Activated T-helper 1 cell treated with anti-CD3 and anti-CD28 coated beads, Interleukin-12 subunit alpha, Interleukin-12 subunit beta, Interleukin-2, Interleukin-4 antibody, amounts not matched to agents 30 ng/mL and 10 ng/mL and 1 ng/mL, durations not matched to agents 14 hours and 24 hours and 36 hours (primary cell): Measurements from ENCODE around the gene SLC22A4. TPM values are rescaled to one million over a fixed set of nuclear protein-coding genes. Genes with fewer than 3 reads are reported as not detected.

Experiments used
- DNase-seq: peaks from one replicate; pipeline ENCODE4 v3.0.0; 2021; ENCODE audit warnings: low spot score
- H3K27ac Mint-ChIP-seq: one replicate; pipeline ENCODE4 v1.8.0; 2021; ENCODE audit warnings: mild to moderate bottlenecking, mixed read lengths
- H3K27me3 Mint-ChIP-seq: one replicate; pipeline ENCODE4 v1.8.0; 2022; ENCODE audit warnings: mild to moderate bottlenecking, moderate library complexity, mixed read lengths; ENCODE audit not compliant: insufficient read depth
- H3K36me3 Mint-ChIP-seq: one replicate; pipeline ENCODE4 v1.8.0; 2021; ENCODE audit warnings: low read depth, mixed read lengths
- H3K4me1 Mint-ChIP-seq: one replicate; pipeline ENCODE4 v1.8.0; 2021; ENCODE audit warnings: low read depth, mixed read lengths
- H3K4me3 Mint-ChIP-seq: one replicate; pipeline ENCODE4 v1.8.0; 2021; ENCODE audit warnings: mild to moderate bottlenecking, moderate library complexity, mixed read lengths
- H3K9me3 Mint-ChIP-seq: one replicate; pipeline ENCODE4 v1.8.0; 2021; ENCODE audit warnings: mixed read lengths
- intact Hi-C: fragments of 100-400 bp; cut with micrococcal nuclease; formaldehyde crosslinking; loops from one replicate; pipeline ENCODE4 v1.15.1; 2024
- total RNA-seq: library from RNA; stranded (reverse); gene quantifications from 2 replicates; pipeline ENCODE4 v1.2.3, GENCODE V29; 2022

Gene SLC22A4
- total RNA-seq, 1 donor from 2014 or later = 1.6 TPM

GRCh38 chr5:132388244-132389050, 94.3 kb downstream of the SLC22A4 start:
- peaks cover 4% of the 10 kb centered on the region for H3K36me3 Mint-ChIP-seq
- no peaks in the 10 kb centered on the region for H3K27me3 Mint-ChIP-seq
- H3K27ac Mint-ChIP-seq = no peak overlapping the region
- intact Hi-C loops = loop anchor here (1.0 to 5.0 kb wide), 2 partner anchors 211 to 252 kb away; no protein-coding TSS in a partner anchor
- no peak for DNase-seq
- no peak overlapping the region for H3K4me3 Mint-ChIP-seq
- H3K4me1 Mint-ChIP-seq = peaks cover 77% of the 10 kb centered on the region
- no peaks in the 10 kb centered on the region for H3K9me3 Mint-ChIP-seq

- no peaks in the 10 kb centered on the region for H3K9me3 Mint-ChIP-seq
- peaks cover 4% of the 10 kb centered on the region for H3K36me3 Mint-ChIP-seq
- no peak overlapping the region for H3K4me3 Mint-ChIP-seq
- intact Hi-C loops = loop anchor here (5.0 kb wide), 1 partner anchor 212 kb away; no protein-coding TSS in a partner anchor
- no peaks in the 10 kb centered on the region for H3K27me3 Mint-ChIP-seq
- no peak for DNase-seq
- H3K27ac Mint-ChIP-seq = no peak overlapping the region
- H3K4me1 Mint-ChIP-seq = peaks cover 81% of the 10 kb centered on the region
Measured at GRCh38 chr5:132389051-132389331, 94.8 kb downstream of the SLC22A4 start.

- intact Hi-C loops = loop anchor here (5.0 kb wide), 1 partner anchor 212 kb away; no protein-coding TSS in a partner anchor
- DNase-seq = no peak
- no peak overlapping the region for H3K27ac Mint-ChIP-seq
- H3K4me3 Mint-ChIP-seq = no peak overlapping the region
- peaks cover 6% of the 10 kb centered on the region for H3K36me3 Mint-ChIP-seq
- no peaks in the 10 kb centered on the region for H3K27me3 Mint-ChIP-seq
- H3K9me3 Mint-ChIP-seq = no peaks in the 10 kb centered on the region
- H3K4me1 Mint-ChIP-seq = peaks cover 86% of the 10 kb centered on the region
Measured at GRCh38 chr5:132389585-132390286, 95.5 kb downstream of the SLC22A4 start.

- no peak overlapping the region for H3K4me3 Mint-ChIP-seq
- H3K4me1 Mint-ChIP-seq = peaks cover 87% of the 10 kb centered on the region
- H3K9me3 Mint-ChIP-seq = no peaks in the 10 kb centered on the region
- intact Hi-C loops = no loop called here
- H3K27me3 Mint-ChIP-seq = no peaks in the 10 kb centered on the region
- H3K27ac Mint-ChIP-seq = no peak overlapping the region
- peaks cover 11% of the 10 kb centered on the region for H3K36me3 Mint-ChIP-seq
- no peak for DNase-seq
Measured at GRCh38 chr5:132391247-132391646, 97.1 kb downstream of the SLC22A4 start.

- no peaks in the 10 kb centered on the region for H3K9me3 Mint-ChIP-seq
- peaks cover 11% of the 10 kb centered on the region for H3K36me3 Mint-ChIP-seq
- H3K4me3 Mint-ChIP-seq = no peak overlapping the region
- DNase-seq = no peak
- no peak overlapping the region for H3K27ac Mint-ChIP-seq
- no peaks in the 10 kb centered on the region for H3K27me3 Mint-ChIP-seq
- intact Hi-C loops = no loop called here
- peaks cover 87% of the 10 kb centered on the region for H3K4me1 Mint-ChIP-seq
Measured at GRCh38 chr5:132391870-132392269, 97.7 kb downstream of the SLC22A4 start.

GRCh38 chr5:132392411-132392810, 98.2 kb downstream of the SLC22A4 start:
- Mint-ChIP-seq H3K36me3 (peaks cover 11% of the 10 kb centered on the region), H3K27me3 (no peaks in the 10 kb centered on the region), H3K27ac (no peak overlapping the region), H3K4me3 (no peak overlapping the region), H3K4me1 (peaks cover 87% of the 10 kb centered on the region), H3K9me3 (no peaks in the 10 kb centered on the region)
- no peak for DNase-seq
- intact Hi-C loops = no loop called here

GRCh38 chr5:132392978-132393825, 99.0 kb downstream of the SLC22A4 start:
- no peak for DNase-seq
- H3K4me3 Mint-ChIP-seq = no peak overlapping the region
- peaks cover 86% of the 10 kb centered on the region for H3K4me1 Mint-ChIP-seq
- no peaks in the 10 kb centered on the region for H3K27me3 Mint-ChIP-seq
- H3K27ac Mint-ChIP-seq = no peak overlapping the region
- H3K36me3 Mint-ChIP-seq = peaks cover 11% of the 10 kb centered on the region
- intact Hi-C loops = no loop called here
- no peaks in the 10 kb centered on the region for H3K9me3 Mint-ChIP-seq

Other genes starting within 250 kb of the SLC22A4 start
- gene IL3, start 233.7 kb upstream of the SLC22A4 start, total RNA-seq = 94.6 and 98.5 TPM in 2 replicates
- 1,648 and 1,678 TPM in 2 replicates for gene CSF2, start 220.6 kb upstream of the SLC22A4 start, total RNA-seq
- 48.7 and 49.4 TPM in 2 replicates for gene P4HA2, start 66.5 kb upstream of the SLC22A4 start, total RNA-seq
- gene PDLIM4, start 36.7 kb upstream of the SLC22A4 start, total RNA-seq = 1.4 and 2.0 TPM in 2 replicates
- 4.3 and 6.2 TPM in 2 replicates for gene SLC22A5, start 75.3 kb downstream of the SLC22A4 start, total RNA-seq
- gene IRF1, start 196.4 kb downstream of the SLC22A4 start, total RNA-seq = 190 and 198 TPM in 2 replicates
- gene IL5, start 249.1 kb downstream of the SLC22A4 start, total RNA-seq = 1.5 and 2.2 TPM in 2 replicates